HepG2 (cell line): ENCODE measurements around the gene ARL6. TPM values are rescaled to one million over a fixed set of nuclear protein-coding genes. Genes with fewer than 3 reads are reported as not detected.
A peak's percentile ranks its signal among the peaks of the same experiment; 100 is the strongest.

ENCODE experiments used
- DMAP1 ChIP-seq: IDR thresholded peaks from 2 replicates; pipeline ENCODE4 v1.6.1; 2016
- FOXJ3 ChIP-seq: sonication (generic); formaldehyde crosslinking; IDR thresholded peaks from 2 replicates; pipeline ENCODE4 v1.4.0; 2020; ENCODE audit warnings: missing genetic modification reagents, mild to moderate bottlenecking, borderline replicate concordance
- KDM4B ChIP-seq: sonication (generic); formaldehyde crosslinking; IDR thresholded peaks from 2 replicates; pipeline ENCODE4 v1.4.0; 2020; ENCODE audit warnings: missing genetic modification reagents
- KLF9 ChIP-seq: IDR thresholded peaks from 2 replicates; pipeline ENCODE4 v1.6.1; 2016; ENCODE audit warnings: low read depth
- MED1 ChIP-seq: sonication (generic); formaldehyde crosslinking; IDR thresholded peaks from 2 replicates; pipeline ENCODE4 v1.4.0; 2020; ENCODE audit warnings: missing genetic modification reagents
- NFYC ChIP-seq: IDR thresholded peaks from 2 replicates; pipeline ENCODE4 v1.6.1; 2016; ENCODE audit warnings: missing genetic modification reagents, missing compliant biosample characterization
- PRDM10 ChIP-seq: sonication (generic); formaldehyde crosslinking; IDR thresholded peaks from 2 replicates; pipeline ENCODE4 v1.4.0; 2020; ENCODE audit warnings: low read depth, missing genetic modification reagents
- XBP1 ChIP-seq: sonication (generic); formaldehyde crosslinking; IDR thresholded peaks from 2 replicates; pipeline ENCODE4 v1.5.0; 2020; ENCODE audit warnings: missing genetic modification reagents
- ZBTB44 ChIP-seq: sonication (generic); formaldehyde crosslinking; IDR thresholded peaks from 2 replicates; pipeline ENCODE4 v1.4.0; 2020; ENCODE audit warnings: missing genetic modification reagents
- ZBTB7B ChIP-seq: sonication (generic); formaldehyde crosslinking; IDR thresholded peaks from 2 replicates; pipeline ENCODE4 v1.4.0; 2020; ENCODE audit warnings: missing genetic modification reagents
- ZNF274 ChIP-seq: sonication (generic); formaldehyde crosslinking; IDR thresholded peaks from 2 replicates; pipeline ENCODE4 v1.5.1; 2020; ENCODE audit warnings: mild to moderate bottlenecking, missing genetic modification reagents
- ZNF451 ChIP-seq: sonication (generic); formaldehyde crosslinking; IDR thresholded peaks from 2 replicates; pipeline ENCODE4 v1.5.0; 2020; ENCODE audit warnings: mild to moderate bottlenecking, missing genetic modification reagents
- ZNF513 ChIP-seq: sonication (generic); formaldehyde crosslinking; conservative IDR thresholded peaks from 2 replicates; pipeline ENCODE4 v1.5.0; 2020; ENCODE audit warnings: missing genetic modification reagents
- ZSCAN20 ChIP-seq: sonication (generic); formaldehyde crosslinking; IDR thresholded peaks from 2 replicates; pipeline ENCODE4 v1.4.0; 2020; ENCODE audit warnings: missing genetic modification reagents, mild to moderate bottlenecking, borderline replicate concordance
- polyA plus RNA-seq, 8 experiments: library from polyadenylated mRNA; depleted of rRNA in 3 of 8; stranded (reverse) in 7 of 8; unstranded in 1 of 8; fragments of >200 nt; fragmentation: Illumina TruSeq in 4 of 8; extraction: Trizol in 4 of 8; gene quantifications; 2 replicates each; pipeline versions ENCODE4 v1.2.1 to v1.2.3, GENCODE V29; 2011 to 2016; ENCODE audit warnings: low read depth in 4 of 8, missing spikeins in 1 of 8, mixed read lengths in 1 of 8; ENCODE audit not compliant: insufficient read depth in 1 of 8
- total RNA-seq, 5 experiments: library from RNA; depleted of rRNA; stranded (reverse); fragments of >200 nt; fragmentation: Illumina TruSeq; extraction: Trizol; gene quantifications; 2 replicates each; pipeline ENCODE4 v1.2.3, GENCODE V29; 2016; ENCODE audit warnings: low read depth in 1 of 5
- TF ChIP-seq, protein P1 (sequence below): sonication (generic); formaldehyde crosslinking; IDR thresholded peaks from 2 replicates; pipeline ENCODE4 v1.5.0; 2020; ENCODE audit warnings: mild to moderate bottlenecking, missing genetic modification reagents, borderline replicate concordance
- TF ChIP-seq, protein P2 (sequence below): sonication (generic); formaldehyde crosslinking; IDR thresholded peaks from 2 replicates; pipeline ENCODE4 v1.4.0; 2020; ENCODE audit warnings: missing genetic modification reagents

The ARL6 gene
- total and polyA plus RNA-seq, 2 of the 13 experiments (the other 11 are each of a cell fraction or from before 2014, with no cell fraction given), result 1.3 to 3.7 TPM

DNA sequence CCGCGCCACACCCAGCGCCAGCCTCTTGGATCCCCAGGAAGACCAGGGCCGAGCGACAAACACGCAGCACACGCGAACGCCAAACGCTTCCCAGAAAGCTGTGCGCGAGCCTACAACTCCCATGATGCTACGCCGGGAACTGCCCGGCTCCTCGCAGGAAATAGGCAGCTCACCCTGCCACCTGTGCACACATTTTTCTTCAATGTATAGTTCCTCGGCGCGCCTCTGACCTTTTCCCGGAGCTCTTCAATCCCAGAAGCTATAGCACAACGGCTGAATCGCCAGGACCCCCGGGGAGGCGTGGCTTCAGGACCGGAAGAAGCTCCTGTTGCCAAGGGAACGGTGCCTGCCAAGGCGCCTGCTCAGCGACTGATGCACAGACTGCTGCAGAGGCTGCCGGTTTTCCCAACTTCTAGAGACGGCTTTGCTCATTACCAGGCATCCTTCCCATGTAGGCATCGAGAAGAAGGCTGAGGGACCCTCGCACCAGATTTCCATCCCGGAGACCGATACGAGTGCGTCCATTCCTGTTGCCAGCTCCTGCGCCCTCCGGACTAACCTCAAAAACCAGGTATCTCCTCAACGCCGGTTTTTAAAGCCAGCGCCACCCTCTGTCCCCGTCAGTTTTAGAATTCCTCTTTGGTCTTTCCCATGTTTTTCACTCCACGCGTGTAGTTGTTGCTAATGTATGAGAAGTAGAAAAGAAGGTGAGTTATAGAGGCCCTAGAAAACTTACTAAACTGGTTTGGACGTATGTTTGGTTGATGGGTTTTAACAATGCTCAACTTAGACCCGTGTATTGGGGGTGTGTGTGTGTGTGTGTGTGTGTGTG lies at the start of gene ARL6 (continued):
- TF ChIP-seq MED1 (CRISPR knock-in tag) (0 out of 2 replicates have a peak, but pooled peaks have one; percentile 39), KDM4B (no peak), ZNF451 (CRISPR knock-in tag) (peak; percentile 56; the same call in 1 of the 2 replicates), ZSCAN20 (CRISPR knock-in tag) (no peak), ZBTB44 (no peak; the same call in 1 of the 2 replicates), FOXJ3 (no peak; the same call in 1 of the 2 replicates), NFYC (CRISPR knock-in tag) (no peak), ZBTB7B (CRISPR knock-in tag) (peak; percentile 33; the same call in 1 of the 2 replicates), DMAP1 (CRISPR knock-in tag) (peak; percentile 80; the same call in 1 of the 2 replicates), ZNF513 (no peak), PRDM10 (CRISPR knock-in tag) (no peak), ZNF274 (CRISPR knock-in tag) (peak; percentile 86; the same call in 1 of the 2 replicates), XBP1 (0 out of 2 replicates have a peak, but pooled peaks have one; percentile 65), KLF9 (no peak)
- TF ChIP-seq, protein P1, sequence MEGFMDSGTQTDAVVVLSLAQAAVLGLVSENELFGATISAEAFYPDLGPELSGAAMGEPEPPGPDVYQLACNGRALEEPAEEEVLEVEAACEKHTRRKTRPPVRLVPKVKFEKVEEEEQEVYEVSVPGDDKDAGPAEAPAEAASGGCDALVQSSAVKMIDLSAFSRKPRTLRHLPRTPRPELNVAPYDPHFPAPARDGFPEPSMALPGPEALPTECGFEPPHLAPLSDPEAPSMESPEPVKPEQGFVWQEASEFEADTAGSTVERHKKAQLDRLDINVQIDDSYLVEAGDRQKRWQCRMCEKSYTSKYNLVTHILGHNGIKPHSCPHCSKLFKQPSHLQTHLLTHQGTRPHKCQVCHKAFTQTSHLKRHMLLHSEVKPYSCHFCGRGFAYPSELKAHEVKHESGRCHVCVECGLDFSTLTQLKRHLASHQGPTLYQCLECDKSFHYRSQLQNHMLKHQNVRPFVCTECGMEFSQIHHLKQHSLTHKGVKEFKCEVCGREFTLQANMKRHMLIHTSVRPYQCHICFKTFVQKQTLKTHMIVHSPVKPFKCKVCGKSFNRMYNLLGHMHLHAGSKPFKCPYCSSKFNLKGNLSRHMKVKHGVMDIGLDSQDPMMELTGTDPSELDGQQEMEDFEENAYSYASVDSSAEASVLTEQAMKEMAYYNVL (CRISPR knock-in tag), result no peak; the same call in 1 of the 2 replicates
- TF ChIP-seq, protein P2, sequence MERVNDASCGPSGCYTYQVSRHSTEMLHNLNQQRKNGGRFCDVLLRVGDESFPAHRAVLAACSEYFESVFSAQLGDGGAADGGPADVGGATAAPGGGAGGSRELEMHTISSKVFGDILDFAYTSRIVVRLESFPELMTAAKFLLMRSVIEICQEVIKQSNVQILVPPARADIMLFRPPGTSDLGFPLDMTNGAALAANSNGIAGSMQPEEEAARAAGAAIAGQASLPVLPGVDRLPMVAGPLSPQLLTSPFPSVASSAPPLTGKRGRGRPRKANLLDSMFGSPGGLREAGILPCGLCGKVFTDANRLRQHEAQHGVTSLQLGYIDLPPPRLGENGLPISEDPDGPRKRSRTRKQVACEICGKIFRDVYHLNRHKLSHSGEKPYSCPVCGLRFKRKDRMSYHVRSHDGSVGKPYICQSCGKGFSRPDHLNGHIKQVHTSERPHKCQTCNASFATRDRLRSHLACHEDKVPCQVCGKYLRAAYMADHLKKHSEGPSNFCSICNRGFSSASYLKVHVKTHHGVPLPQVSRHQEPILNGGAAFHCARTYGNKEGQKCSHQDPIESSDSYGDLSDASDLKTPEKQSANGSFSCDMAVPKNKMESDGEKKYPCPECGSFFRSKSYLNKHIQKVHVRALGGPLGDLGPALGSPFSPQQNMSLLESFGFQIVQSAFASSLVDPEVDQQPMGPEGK (CRISPR knock-in tag), result no peak; the same call in 1 of the 2 replicates
